DOHH2 (cell line): Measurements from ENCODE around the gene CST3.

Source experiments
- H3F3A ChIP-seq: fragments of 200-600 bp; sonication (generic), shearing (Covaris generic); 2 replicates; pipeline ENCODE4 v1.6.0; 2016; ENCODE audit warnings: antibody characterized with exemption, mild to moderate bottlenecking; ENCODE audit not compliant: control insufficient read depth, insufficient read depth
- H3K27ac ChIP-seq: fragments of 200-600 bp; sonication (generic); 2 replicates; pipeline ENCODE4 v1.5.1; 2014; ENCODE audit warnings: low read depth, mild to moderate bottlenecking, low read length, moderate library complexity
- H3K27me3 ChIP-seq: fragments of 200-600 bp; sonication (generic); 2 replicates; pipeline ENCODE4 v1.6.1; 2014; ENCODE audit warnings: mild to moderate bottlenecking, low read length, mixed read lengths; ENCODE audit not compliant: control insufficient read depth
- H3K36me3 ChIP-seq: fragments of 200-600 bp; sonication (generic); 2 replicates; pipeline ENCODE4 v1.6.1; 2014; ENCODE audit warnings: mild to moderate bottlenecking, low read length, moderate library complexity, mixed read lengths; ENCODE audit not compliant: control insufficient read depth
- H3K4me1 ChIP-seq: fragments of 200-600 bp; sonication (generic); 2 replicates; pipeline ENCODE4 v1.6.1; 2014; ENCODE audit warnings: mild to moderate bottlenecking, low read length, mixed read lengths; ENCODE audit not compliant: control insufficient read depth
- H3K4me2 ChIP-seq: fragments of 200-600 bp; sonication (generic); 2 replicates; pipeline ENCODE4 v1.6.0; 2014; ENCODE audit warnings: mild to moderate bottlenecking, low read length, moderate library complexity
- H3K4me3 ChIP-seq: fragments of 200-600 bp; sonication (generic); 2 replicates; pipeline ENCODE4 v1.5.1; 2014; ENCODE audit warnings: mild to moderate bottlenecking, low read length, mixed read lengths
- H3K79me2 ChIP-seq: fragments of 200-600 bp; sonication (generic); 2 replicates; pipeline ENCODE4 v1.6.1; 2014; ENCODE audit warnings: mild to moderate bottlenecking, low read length, mixed read lengths; ENCODE audit not compliant: control insufficient read depth
- H3K9me2 ChIP-seq: fragments of 200-600 bp; sonication (generic); replicated peaks from 2 replicates; pipeline ENCODE4 v1.6.1; 2014; ENCODE audit warnings: mild to moderate bottlenecking, low read length, mixed read lengths; ENCODE audit not compliant: control insufficient read depth
- H3K9me3 ChIP-seq: fragments of 200-600 bp; sonication (generic); 2 replicates; pipeline ENCODE4 v1.6.1; 2014; ENCODE audit warnings: antibody characterized with exemption, low read length, mixed read lengths; ENCODE audit not compliant: control insufficient read depth, insufficient read depth
- H4K20me1 ChIP-seq: fragments of 200-600 bp; sonication (generic); 2 replicates; pipeline ENCODE4 v1.6.0; 2014; ENCODE audit warnings: low read depth, mild to moderate bottlenecking, antibody characterized with exemption, low read length, moderate library complexity; ENCODE audit not compliant: control insufficient read depth, insufficient read depth
- EZH2phosphoT487 ChIP-seq: fragments of 200-600 bp; sonication (generic); IDR thresholded peaks from 2 replicates; pipeline ENCODE4 v1.6.1; 2017; ENCODE audit warnings: borderline replicate concordance, mild to moderate bottlenecking, antibody characterized with exemption, low read length, moderate library complexity, mixed read lengths
- TF ChIP-seq, protein P1 (sequence below): fragments of 200-600 bp; sonication (generic); IDR thresholded peaks from one replicate; pipeline ENCODE4 v1.5.1; 2014; ENCODE audit warnings: antibody characterized with exemption, mild to moderate bottlenecking, low read depth, low read length; ENCODE audit not compliant: poor library complexity, severe bottlenecking

Gene CST3

DNA sequence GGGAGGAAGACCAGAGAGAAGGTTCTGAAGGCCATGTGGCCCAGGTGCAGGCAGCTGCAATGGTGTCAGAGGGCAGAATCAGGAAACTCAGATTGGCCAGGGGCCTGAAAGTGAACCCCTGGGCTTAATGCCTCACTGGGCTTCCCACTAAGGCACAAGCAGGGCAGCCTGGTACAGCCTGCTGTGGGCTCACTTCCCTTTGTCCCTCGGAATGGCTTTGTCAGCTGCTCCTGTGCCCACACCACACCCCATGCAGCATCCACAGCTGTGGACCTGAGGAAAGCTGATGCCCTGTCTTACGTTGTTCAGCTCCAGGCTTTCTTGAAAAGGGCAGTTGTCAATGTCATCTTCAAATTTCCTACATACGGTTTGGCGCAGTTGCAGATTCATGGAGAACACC, 34.4 kb downstream of the CST3 start:
- Histone ChIP-seq H3K4me1 (no peaks in the 10 kb centered on the region), H3K27me3 (no peaks in the 10 kb centered on the region), H3F3A (no peaks in the 10 kb centered on the region), H4K20me1 (no peaks in the 10 kb centered on the region), H3K4me3 (no peak overlapping the region), H3K27ac (no peak overlapping the region), H3K4me2 (no peak overlapping the region), H3K79me2 (no peaks in the 10 kb centered on the region), H3K9me2 (no peaks in the 10 kb centered on the region), H3K36me3 (no peaks in the 10 kb centered on the region), H3K9me3 (no peaks in the 10 kb centered on the region)
- TF ChIP-seq, protein P1, sequence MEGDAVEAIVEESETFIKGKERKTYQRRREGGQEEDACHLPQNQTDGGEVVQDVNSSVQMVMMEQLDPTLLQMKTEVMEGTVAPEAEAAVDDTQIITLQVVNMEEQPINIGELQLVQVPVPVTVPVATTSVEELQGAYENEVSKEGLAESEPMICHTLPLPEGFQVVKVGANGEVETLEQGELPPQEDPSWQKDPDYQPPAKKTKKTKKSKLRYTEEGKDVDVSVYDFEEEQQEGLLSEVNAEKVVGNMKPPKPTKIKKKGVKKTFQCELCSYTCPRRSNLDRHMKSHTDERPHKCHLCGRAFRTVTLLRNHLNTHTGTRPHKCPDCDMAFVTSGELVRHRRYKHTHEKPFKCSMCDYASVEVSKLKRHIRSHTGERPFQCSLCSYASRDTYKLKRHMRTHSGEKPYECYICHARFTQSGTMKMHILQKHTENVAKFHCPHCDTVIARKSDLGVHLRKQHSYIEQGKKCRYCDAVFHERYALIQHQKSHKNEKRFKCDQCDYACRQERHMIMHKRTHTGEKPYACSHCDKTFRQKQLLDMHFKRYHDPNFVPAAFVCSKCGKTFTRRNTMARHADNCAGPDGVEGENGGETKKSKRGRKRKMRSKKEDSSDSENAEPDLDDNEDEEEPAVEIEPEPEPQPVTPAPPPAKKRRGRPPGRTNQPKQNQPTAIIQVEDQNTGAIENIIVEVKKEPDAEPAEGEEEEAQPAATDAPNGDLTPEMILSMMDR = no peak
- no peak for TF ChIP-seq EZH2phosphoT487

DNA sequence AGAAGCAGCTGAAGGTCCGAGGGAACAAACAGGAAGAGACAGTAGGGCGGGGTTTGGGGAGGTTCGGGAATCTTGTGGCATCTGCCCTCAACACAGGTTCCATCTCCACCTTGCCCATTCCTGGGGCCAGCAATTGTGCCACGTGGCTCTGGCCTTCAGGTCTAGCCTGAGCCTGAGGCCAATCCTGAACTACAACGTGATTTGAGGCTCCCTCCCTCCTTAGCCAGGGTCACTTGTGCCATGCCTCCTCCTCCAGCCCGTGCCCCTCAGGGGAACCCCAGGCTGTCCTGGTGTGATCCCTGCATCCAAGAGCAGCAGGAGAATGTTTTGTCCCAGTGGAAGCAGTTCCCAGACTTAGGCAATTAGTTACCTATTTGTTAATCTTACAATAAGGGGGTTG, 35.1 kb downstream of the CST3 start:
- Histone ChIP-seq H3K4me2 (no peak overlapping the region), H3K27ac (no peak overlapping the region), H3K79me2 (no peaks in the 10 kb centered on the region), H3K9me3 (no peaks in the 10 kb centered on the region), H4K20me1 (no peaks in the 10 kb centered on the region), H3K4me3 (no peak overlapping the region), H3K36me3 (no peaks in the 10 kb centered on the region), H3K9me2 (no peaks in the 10 kb centered on the region), H3K27me3 (no peaks in the 10 kb centered on the region), H3F3A (no peaks in the 10 kb centered on the region), H3K4me1 (no peaks in the 10 kb centered on the region)
- TF ChIP-seq, protein P1 = no peak
- no peak for TF ChIP-seq EZH2phosphoT487

DNA sequence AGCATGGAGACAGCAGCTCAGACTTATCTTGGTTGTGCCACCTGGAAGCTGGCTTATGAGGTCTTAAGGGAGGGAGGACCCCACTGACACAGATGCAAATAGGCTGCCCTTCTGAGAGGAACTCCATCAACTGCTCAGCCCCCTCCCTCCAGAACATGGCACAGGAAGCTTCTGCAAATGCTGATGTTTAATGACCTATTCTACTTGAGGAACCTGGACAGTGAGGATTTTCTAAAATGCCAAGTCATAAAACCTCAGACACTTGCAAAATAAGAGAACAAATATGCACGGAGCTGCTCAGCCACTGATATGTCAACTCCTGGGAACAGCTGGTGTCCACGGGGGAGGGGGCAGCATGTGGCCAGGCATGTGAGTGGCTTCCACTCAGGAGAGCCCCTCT, 35.5 kb downstream of the CST3 start:
- Histone ChIP-seq H3K27me3 (no peaks in the 10 kb centered on the region), H3K79me2 (no peaks in the 10 kb centered on the region), H3K9me2 (no peaks in the 10 kb centered on the region), H3K4me3 (no peak overlapping the region), H3F3A (no peaks in the 10 kb centered on the region), H3K9me3 (no peaks in the 10 kb centered on the region), H3K4me1 (no peaks in the 10 kb centered on the region), H4K20me1 (no peaks in the 10 kb centered on the region), H3K36me3 (no peaks in the 10 kb centered on the region), H3K4me2 (no peak overlapping the region), H3K27ac (no peak overlapping the region)
- no peak for TF ChIP-seq EZH2phosphoT487
- TF ChIP-seq, protein P1 = no peak

DNA sequence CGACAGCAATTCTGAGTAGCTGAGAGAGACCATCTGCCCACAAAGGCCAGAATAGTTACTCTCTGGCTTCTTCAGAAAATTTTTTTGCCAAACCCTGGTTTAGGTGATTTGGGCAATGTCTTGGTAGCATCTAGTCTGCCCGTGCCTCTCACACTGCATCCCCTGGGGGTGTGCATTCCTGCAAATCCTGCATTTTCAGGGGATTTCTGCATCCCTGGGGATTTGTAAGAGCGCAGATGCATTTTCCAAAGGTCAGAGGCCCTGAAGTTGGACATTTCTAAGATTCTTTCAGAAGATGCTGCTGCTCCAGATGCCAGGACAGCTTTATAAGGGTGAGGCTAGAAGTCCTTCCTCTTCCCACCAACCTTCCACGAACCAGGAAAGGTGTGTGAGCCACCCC, 36.0 kb downstream of the CST3 start:
- H3K27me3 ChIP-seq = no peaks in the 10 kb centered on the region
- H3K4me3 ChIP-seq = no peak overlapping the region
- H3F3A ChIP-seq = no peaks in the 10 kb centered on the region
- no peaks in the 10 kb centered on the region for H3K79me2 ChIP-seq
- no peak overlapping the region for H3K4me2 ChIP-seq
- no peaks in the 10 kb centered on the region for H3K9me2 ChIP-seq
- H3K4me1 ChIP-seq = no peaks in the 10 kb centered on the region
- no peaks in the 10 kb centered on the region for H3K9me3 ChIP-seq
- no peaks in the 10 kb centered on the region for H4K20me1 ChIP-seq
- TF ChIP-seq, protein P1 = no peak
- no peak for TF ChIP-seq EZH2phosphoT487
- no peak overlapping the region for H3K27ac ChIP-seq
- no peaks in the 10 kb centered on the region for H3K36me3 ChIP-seq
